GM12878 (cell line): ENCODE measurements around the gene ATF6.

ENCODE experiments used
- BACH1 ChIP-seq: fragments of 450-650 bp; IDR thresholded peaks from 2 replicates; pipeline ENCODE4 v1.6.1; 2017; ENCODE audit warnings: mild to moderate bottlenecking, borderline replicate concordance
- CEBPB ChIP-seq, 2 experiments: fragments of 150-350 bp in 1 of 2; IDR thresholded peaks; 2 replicates each; pipeline ENCODE4 v1.6.1; 2012 to 2014; ENCODE audit warnings: low read depth in 2 of 2, low read length in 2 of 2, borderline replicate concordance in 1 of 2, inconsistent platforms in 1 of 2

- no peak for TF ChIP-seq CEBPB (IDR thresholded peaks at IDR 0.05; ENCODE audit: borderline replicate concordance in 1 of 2, low read depth in 2 of 2, low read length in 2 of 2)
- TF ChIP-seq BACH1 = no peak
Measured at GRCh38 chr1:161779393-161779792, 13.3 kb downstream of the ATF6 start.
